Sigmoid colon (tissue), 7 donors: Measurements from ENCODE around the gene SLC6A9. TPM values are rescaled to one million over a fixed set of nuclear protein-coding genes. Genes with fewer than 3 reads are reported as not detected.
A peak's percentile ranks its signal among the peaks of the same experiment; 100 is the strongest.

Experiments
- DNase-seq: peaks from one replicate; pipeline ENCODE4 v3.0.0-alpha.2; 2019
- H3K27ac ChIP-seq, 4 donors: fragments of 200-600 bp; sonication (generic); one replicate each; pipeline ENCODE4 v1.5.1; 2016 to 2019; ENCODE audit warnings: mild to moderate bottlenecking in 1 of 4
- H3K27me3 ChIP-seq, 3 donors: fragments of 200-600 bp; sonication (generic); one replicate each; pipeline ENCODE4 v1.5.1; 2019; ENCODE audit warnings: mild to moderate bottlenecking in 1 of 3
- H3K36me3 ChIP-seq, 4 donors: fragments of 200-600 bp; sonication (generic); one replicate each; pipeline ENCODE4 v1.5.1; 2016 to 2019
- H3K4me1 ChIP-seq, 4 donors: fragments of 200-600 bp; sonication (generic); one replicate each; pipeline ENCODE4 v1.5.1; 2017 to 2019
- H3K4me3 ChIP-seq, 4 donors: fragments of 200-600 bp; sonication (generic); one replicate each; pipeline ENCODE4 v1.5.1; 2017 to 2019; ENCODE audit warnings: mild to moderate bottlenecking in 2 of 4, moderate library complexity in 1 of 4
- H3K9me3 ChIP-seq, 4 donors: fragments of 200-600 bp in 3 of 4; sonication (generic) in 3 of 4; one replicate each; pipeline versions ENCODE4 v1.5.1 to v1.6.1; 2013 to 2019
- EP300 ChIP-seq, 4 donors: sonication (generic); formaldehyde crosslinking; IDR thresholded peaks; one replicate each; pipeline ENCODE4 v1.6.1; 2017; ENCODE audit warnings: antibody characterized with exemption in 4 of 4
- POLR2A ChIP-seq, 2 donors: fragments of 450-650 bp; IDR thresholded peaks; one replicate each; pipeline ENCODE4 v1.6.1; 2016; ENCODE audit warnings: antibody characterized with exemption in 2 of 2, mild to moderate bottlenecking in 2 of 2, moderate library complexity in 2 of 2
- POLR2AphosphoS5 ChIP-seq, 4 donors: sonication (generic); formaldehyde crosslinking; IDR thresholded peaks; one replicate each; pipeline ENCODE4 v1.6.1; 2017; ENCODE audit warnings: antibody characterized with exemption in 4 of 4
- WGBS, 2 donors: extraction: QIAGEN DNeasy Blood & Tissue Kit; methylation state at CpG; one replicate each; pipeline ENCODE4 v1.1.7; 2013; 5-methylcytosine and 5-hydroxymethylcytosine counted together
- intact Hi-C: fragments of 100-400 bp; cut with DNase I; formaldehyde crosslinking; loops from one replicate; pipeline ENCODE4 v1.15.1; 2023
- polyA plus RNA-seq, 3 donors: library from polyadenylated mRNA; stranded (reverse); fragments of 200-250 nt; gene quantifications; one replicate each; pipeline ENCODE4 v1.2.3, GENCODE V29; 2013
- total RNA-seq, 4 donors: library from RNA; depleted of rRNA; stranded (reverse); fragments of >200 nt; gene quantifications; one replicate each; pipeline ENCODE4 v1.1.0, GENCODE V29; 2016
- TF ChIP-seq, protein P1 (sequence below), 4 experiments: fragments of 450-650 bp in 3 of 4; fragments of 200-600 bp in 1 of 4; IDR thresholded peaks; one replicate each; pipeline ENCODE4 v1.5.1; 2016 to 2019; ENCODE audit warnings: antibody characterized with exemption in 4 of 4, mild to moderate bottlenecking in 3 of 4, moderate library complexity in 2 of 4
- donor health status: healthy with polysubstance abuse.
- donor health status: Bipolar disorder and iron deficiency.
- donor health status: healthy.

The SLC6A9 gene
- total and polyA plus RNA-seq, 7 donors: 2.4 to 24.5 (median 5.9) TPM

DNA sequence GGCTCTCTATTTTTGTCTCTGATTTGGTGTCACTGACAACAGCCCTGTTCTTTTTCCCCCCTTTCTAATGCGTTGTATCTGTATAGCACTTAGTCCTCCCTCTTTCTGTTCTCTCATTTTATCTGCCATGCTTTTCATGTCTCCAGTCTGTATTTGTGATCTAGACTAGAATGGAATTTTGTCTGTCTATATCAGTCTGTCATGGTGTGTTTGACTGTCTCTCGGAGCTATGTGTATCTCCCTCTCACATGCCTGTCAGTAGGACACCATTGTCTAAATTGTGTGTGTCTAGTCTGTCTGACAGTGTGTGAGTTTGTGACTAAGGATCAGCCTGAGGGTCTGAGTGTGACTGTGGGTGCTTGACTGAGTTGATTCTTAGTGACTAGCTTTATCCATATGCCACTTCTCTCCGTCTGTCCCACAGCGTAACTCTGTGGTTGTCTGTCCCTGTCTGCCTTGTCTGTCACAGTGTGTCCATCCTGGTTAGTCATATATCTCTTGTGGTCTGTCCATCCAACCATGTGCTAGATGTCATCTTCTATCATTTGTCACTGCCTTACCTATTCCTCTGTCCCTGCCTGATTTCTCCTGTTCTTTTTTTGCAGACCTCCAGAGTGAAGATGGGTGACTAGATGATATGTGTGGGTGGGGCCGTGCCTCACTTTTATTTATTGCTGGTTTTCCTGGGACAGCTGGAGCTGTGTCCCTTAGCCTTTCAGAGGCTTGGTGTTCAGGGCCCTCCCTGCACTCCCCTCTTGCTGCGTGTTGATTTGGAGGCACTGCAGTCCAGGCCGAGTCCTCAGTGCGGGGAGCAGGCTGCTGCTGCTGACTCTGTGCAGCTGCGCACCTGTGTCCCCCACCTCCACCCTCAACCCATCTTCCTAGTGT is 53.6 kb downstream of the SLC6A9 start:
- WGBS, 2 donors: 90% methylated on average over 9 of the region's 9 CpGs
- H3K27ac ChIP-seq: no peak overlapping the region
- H3K36me3 ChIP-seq: peaks cover 0 to 24% (median 12%) of the 10 kb centered on the region in 4 donors
- intact Hi-C loops: no loop called here
- peaks cover 0 to 63% (median 52%) of the 10 kb centered on the region in 4 donors for H3K4me1 ChIP-seq
- TF ChIP-seq, protein P1, sequence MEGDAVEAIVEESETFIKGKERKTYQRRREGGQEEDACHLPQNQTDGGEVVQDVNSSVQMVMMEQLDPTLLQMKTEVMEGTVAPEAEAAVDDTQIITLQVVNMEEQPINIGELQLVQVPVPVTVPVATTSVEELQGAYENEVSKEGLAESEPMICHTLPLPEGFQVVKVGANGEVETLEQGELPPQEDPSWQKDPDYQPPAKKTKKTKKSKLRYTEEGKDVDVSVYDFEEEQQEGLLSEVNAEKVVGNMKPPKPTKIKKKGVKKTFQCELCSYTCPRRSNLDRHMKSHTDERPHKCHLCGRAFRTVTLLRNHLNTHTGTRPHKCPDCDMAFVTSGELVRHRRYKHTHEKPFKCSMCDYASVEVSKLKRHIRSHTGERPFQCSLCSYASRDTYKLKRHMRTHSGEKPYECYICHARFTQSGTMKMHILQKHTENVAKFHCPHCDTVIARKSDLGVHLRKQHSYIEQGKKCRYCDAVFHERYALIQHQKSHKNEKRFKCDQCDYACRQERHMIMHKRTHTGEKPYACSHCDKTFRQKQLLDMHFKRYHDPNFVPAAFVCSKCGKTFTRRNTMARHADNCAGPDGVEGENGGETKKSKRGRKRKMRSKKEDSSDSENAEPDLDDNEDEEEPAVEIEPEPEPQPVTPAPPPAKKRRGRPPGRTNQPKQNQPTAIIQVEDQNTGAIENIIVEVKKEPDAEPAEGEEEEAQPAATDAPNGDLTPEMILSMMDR (IDR thresholded peaks at IDR 0.05): no peak
- TF ChIP-seq EP300 (IDR thresholded peaks at IDR 0.05) (no peak), POLR2AphosphoS5 (IDR thresholded peaks at IDR 0.05) (no peak), POLR2A (IDR thresholded peaks at IDR 0.05) (no peak)
- no peaks in the 10 kb centered on the region for H3K9me3 ChIP-seq
- no peak for DNase-seq
- H3K27me3 ChIP-seq: no peaks in the 10 kb centered on the region
- no peak overlapping the region for H3K4me3 ChIP-seq

DNA sequence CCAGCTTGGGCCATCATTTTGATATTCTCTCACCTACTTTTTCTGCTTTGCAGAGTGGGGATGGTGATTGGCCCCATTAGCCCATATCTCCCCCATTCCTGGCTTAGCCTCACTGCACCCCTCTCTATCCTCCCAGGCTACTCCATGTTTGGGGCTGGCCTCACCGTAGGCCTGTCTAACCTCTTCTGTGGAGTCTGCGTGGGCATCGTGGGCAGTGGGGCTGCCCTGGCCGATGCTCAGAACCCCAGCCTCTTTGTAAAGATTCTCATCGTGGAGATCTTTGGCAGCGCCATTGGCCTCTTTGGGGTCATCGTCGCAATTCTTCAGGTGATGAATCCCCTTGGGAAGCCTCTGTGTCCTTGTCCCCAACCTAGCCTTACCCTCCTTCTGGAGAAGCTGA is 54.4 kb downstream of the SLC6A9 start:
- Histone ChIP-seq H3K9me3 (no peaks in the 10 kb centered on the region), H3K27me3 (no peaks in the 10 kb centered on the region), H3K27ac (no peak overlapping the region), H3K4me3 (no peak overlapping the region), H3K4me1 (peaks cover 0 to 63% (median 52%) of the 10 kb centered on the region in 4 donors), H3K36me3 (peaks cover 0 to 31% (median 16%) of the 10 kb centered on the region in 4 donors)
- 93 to 95% methylated on average over 8 of the region's 8 CpGs for WGBS, 2 donors
- no peak for DNase-seq
- intact Hi-C loops: no loop called here
- TF ChIP-seq POLR2AphosphoS5 (IDR thresholded peaks at IDR 0.05) (no peak), EP300 (IDR thresholded peaks at IDR 0.05) (no peak), POLR2A (IDR thresholded peaks at IDR 0.05) (no peak)
- TF ChIP-seq, protein P1 (IDR thresholded peaks at IDR 0.05): no peak

DNA sequence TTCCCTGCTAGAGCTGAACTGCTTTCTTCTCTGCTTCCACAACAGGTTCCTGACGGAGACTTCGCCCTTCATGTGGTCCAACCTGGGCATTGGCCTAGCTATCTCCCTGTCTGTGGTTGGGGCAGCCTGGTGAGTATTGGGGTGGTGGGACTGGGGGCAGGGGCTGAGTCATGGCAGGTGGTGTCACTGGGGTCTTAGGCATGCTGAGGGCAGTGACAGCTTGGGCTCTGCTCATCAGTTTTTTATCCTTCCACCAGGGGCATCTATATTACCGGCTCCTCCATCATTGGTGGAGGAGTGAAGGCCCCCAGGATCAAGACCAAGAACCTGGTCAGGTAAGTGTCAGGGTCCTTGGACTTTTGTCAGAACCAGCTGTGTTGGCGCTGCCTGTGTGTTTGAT is 55.2 kb downstream of the SLC6A9 start:
- Histone ChIP-seq H3K4me1 (peaks cover 0 to 70% (median 49%) of the 10 kb centered on the region in 4 donors), H3K4me3 (peak overlapping the region; percentile 82 to 94 (median 90)), H3K36me3 (peaks cover 0 to 31% (median 18%) of the 10 kb centered on the region in 4 donors), H3K27me3 (no peaks in the 10 kb centered on the region), H3K27ac (peak overlapping the region in 3 of 4 donors; percentile 91 to 96 (median 96)), H3K9me3 (no peaks in the 10 kb centered on the region)
- intact Hi-C loops: no loop called here
- WGBS, 2 donors: 78 to 84% methylated on average over 4 of the region's 4 CpGs
- TF ChIP-seq, protein P1 (IDR thresholded peaks at IDR 0.05): no peak
- TF ChIP-seq EP300 (IDR thresholded peaks at IDR 0.05): no peak
- no peak for TF ChIP-seq POLR2A (IDR thresholded peaks at IDR 0.05)
- no peak for TF ChIP-seq POLR2AphosphoS5 (IDR thresholded peaks at IDR 0.05)
- DNase-seq: no peak

DNA sequence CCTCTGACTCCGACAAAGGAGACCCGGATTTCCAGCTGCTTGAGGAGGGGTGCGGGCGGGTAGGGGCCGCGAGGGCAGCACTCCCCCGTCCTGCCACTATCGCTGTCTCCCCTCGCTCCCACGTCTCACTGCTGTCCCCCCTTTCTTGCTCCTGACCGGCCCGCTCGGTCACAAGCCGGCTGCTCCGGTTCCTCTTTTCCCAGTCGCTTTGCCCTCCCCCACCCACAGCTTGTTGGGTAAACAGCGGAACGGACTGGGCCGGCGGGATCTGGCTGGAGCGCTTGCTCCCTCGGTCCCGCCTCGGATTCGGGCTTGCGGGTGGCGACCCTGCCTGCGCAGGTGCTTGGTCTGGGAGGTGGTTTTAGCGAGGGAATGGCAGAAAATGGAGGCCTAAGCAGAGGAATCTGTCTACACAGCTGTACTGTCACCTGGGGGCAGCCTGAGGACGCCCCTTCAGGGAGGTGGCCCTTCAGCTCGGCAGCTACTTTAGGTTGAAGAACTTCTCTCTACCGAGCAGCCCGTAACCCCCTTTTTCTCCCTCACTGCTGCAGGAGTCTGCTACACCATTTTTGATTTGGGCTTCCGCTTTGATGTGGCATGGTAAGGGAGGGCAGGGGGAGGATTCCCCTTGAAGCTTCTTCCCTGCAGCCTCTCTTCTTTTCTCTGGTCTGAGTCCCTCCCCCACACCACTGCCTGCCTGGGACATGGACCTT is 55.9 kb downstream of the SLC6A9 start:
- peak overlapping the region; percentile 91 to 97 (median 96) for H3K27ac ChIP-seq
- 1 to 2% methylated on average over 34 of the region's 34 CpGs for WGBS, 2 donors
- peaks cover 0 to 70% (median 49%) of the 10 kb centered on the region in 4 donors for H3K4me1 ChIP-seq
- peaks cover 0 to 31% (median 18%) of the 10 kb centered on the region in 4 donors for H3K36me3 ChIP-seq
- TF ChIP-seq, protein P1 (IDR thresholded peaks at IDR 0.05): no peak
- TF ChIP-seq EP300 (IDR thresholded peaks at IDR 0.05): no peak
- no peak for TF ChIP-seq POLR2A (IDR thresholded peaks at IDR 0.05)
- no peak for TF ChIP-seq POLR2AphosphoS5 (IDR thresholded peaks at IDR 0.05)
- no peaks in the 10 kb centered on the region for H3K9me3 ChIP-seq
- H3K4me3 ChIP-seq: peak overlapping the region; percentile 82 to 94 (median 90)
- intact Hi-C loops: no loop called here
- no peaks in the 10 kb centered on the region for H3K27me3 ChIP-seq
- peak; percentile 85 for DNase-seq
